GM13977 (cell line): ENCODE results near the gene TMEM63C.

Source experiments
- DNase-seq: peaks from one replicate; pipeline ENCODE4 v3.0.0; 2012; ENCODE audit warnings: low spot score
- CTCF ChIP-seq: IDR thresholded peaks from 2 replicates; pipeline ENCODE4 v1.5.1; 2012; ENCODE audit warnings: mild to moderate bottlenecking, control low read depth; ENCODE audit not compliant: insufficient read depth; ENCODE audit errors: extremely low read depth, missing control alignments
- in situ Hi-C: fragments of 300-500 bp; cut with MboI; formaldehyde crosslinking; loops from one replicate; pipeline ENCODE4 v1.12.0; 2022; ENCODE audit warnings: low sequenced_read_pairs, low pct_unique_long_range_greater_than_20kb, mixed read lengths, inconsistent platforms; ENCODE audit not compliant: unreplicated experiment

The TMEM63C gene

DNA sequence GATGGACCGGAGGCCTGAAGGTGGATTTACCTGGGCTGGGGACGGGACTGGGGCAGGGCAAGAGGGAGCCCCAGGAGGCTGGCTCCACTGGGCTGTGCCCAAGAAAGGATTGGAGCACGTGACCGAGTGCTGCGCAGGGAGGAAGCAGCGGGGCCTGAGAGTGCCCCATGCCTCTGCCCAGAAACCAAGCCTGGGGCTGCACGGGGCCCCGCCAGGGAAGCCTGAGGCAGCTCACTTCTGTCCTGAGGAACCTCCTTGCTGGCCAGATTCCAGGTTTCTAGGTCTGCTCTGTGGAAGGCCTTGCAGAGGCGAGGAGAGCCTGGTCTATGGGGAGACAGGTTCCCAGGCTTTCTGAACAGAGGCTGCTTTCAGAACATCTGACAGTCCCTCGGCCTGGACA lies 79.0 kb downstream of the TMEM63C start:
- DNase-seq: no peak
- in situ Hi-C loops: no loop called here
- no peak for TF ChIP-seq CTCF

DNA sequence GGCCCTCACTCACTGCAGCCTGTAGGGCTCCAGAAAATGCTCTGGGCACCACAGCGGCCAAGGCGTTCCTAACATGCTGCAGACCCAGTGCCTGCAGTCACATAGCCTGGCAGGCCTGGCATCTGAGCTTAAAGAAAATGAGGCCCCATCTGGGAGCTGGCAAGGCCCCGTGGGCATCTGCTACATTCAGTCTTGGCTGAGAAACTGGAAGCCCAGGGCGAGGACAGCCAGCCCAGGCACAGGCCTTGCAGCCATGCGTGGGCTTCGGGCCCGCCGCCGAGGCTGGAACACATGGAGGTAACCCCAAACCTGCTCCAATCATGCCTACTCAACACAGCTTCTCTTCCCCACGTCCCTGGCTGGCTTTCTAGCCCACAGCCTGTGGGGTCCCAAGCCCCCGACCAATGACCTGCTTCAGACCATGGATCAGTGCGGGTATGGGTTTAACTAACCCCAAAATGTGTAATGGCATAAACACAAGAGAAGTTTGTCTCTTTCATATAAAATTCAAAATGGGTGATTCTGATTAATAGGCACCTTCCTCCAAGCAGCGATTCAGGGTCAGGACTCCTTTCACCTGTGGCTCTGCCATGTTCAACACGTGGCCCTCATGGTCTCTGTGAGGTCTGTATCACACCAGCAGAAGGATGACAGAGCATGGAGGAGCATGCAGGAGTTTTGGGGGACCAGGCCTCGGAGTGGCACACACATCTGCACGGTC lies 83.0 kb downstream of the TMEM63C start:
- TF ChIP-seq CTCF: no peak
- in situ Hi-C loops: no loop called here
- DNase-seq: no peak

GRCh38 chr14:77265187-77265515 lies 83.6 kb downstream of the TMEM63C start:
- TF ChIP-seq CTCF: no peak
- no peak for DNase-seq
- in situ Hi-C loops: no loop called here

DNA sequence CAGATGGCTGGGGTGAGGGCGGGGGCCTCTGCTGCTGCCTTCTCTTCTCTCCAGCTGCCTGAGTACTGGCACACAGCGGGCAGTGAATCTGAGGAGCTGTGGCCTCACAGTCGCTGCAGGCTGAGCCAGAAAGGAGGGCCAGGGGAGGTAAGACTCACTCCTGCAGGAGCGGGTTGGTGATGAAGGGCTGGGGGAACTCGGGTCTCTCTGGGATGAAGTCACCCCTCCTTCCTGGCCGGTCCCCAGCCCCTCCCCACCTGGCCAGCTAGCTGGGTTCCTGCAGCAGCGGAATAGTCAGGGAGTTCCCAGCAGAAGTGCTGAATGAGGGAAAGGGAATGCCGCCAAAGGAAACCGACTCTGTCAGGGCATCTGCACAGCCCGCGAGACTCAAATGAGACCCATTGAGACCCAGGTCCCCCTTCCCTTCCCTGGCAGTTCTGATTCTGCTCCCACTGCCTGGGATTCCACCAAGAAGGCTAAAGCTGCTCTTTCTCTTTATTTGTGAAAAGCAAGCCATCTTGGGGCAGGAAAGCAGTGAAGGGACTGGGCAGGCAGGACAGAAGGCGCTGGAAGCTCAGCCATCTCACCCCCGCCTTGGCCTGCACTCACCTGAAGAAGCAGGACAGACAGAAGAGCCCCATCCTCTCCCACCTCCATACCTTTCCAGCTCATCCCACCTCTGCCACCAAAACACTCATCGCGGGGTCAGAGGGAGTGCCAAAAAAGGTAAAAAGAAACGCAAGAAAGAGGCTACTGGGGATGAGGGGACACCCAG lies 84.2 kb downstream of the TMEM63C start:
- no peak for TF ChIP-seq CTCF
- no peak for DNase-seq
- in situ Hi-C loops: no loop called here

- no peak for DNase-seq
- in situ Hi-C loops: no loop called here
- TF ChIP-seq CTCF: no peak
Observed at GRCh38 chr14:77266336-77266735, 84.7 kb downstream of the TMEM63C start.

GRCh38 chr14:77267937-77268699 lies 86.5 kb downstream of the TMEM63C start:
- no peak for DNase-seq
- no peak for TF ChIP-seq CTCF
- in situ Hi-C loops: no loop called here
